IMR-90 (cell line): ENCODE data around the gene SPTLC2. TPM values are rescaled to one million over a fixed set of nuclear protein-coding genes. Genes with fewer than 3 reads are reported as not detected.

Source experiments
- ATAC-seq: fragments of 200-7000 bp; cut with Tn5 transposase; 2 replicates; pipeline ENCODE4 v1.9.1; 2020; ENCODE audit warnings: low read depth, mild to moderate bottlenecking, moderate library complexity
- BruUV-seq: library from RNA; stranded (reverse); fragments of 400-500 nt; replicated peaks from 2 replicates; lab custom pipeline; 2021; lab: Mats Ljungman, UMichigan
- CTCF ChIA-PET: fragments of 300-600 bp; formaldehyde crosslinking; extraction: SDS; loops from one replicate; lab custom pipeline; 2021; ENCODE audit warnings: antibody characterized with exemption; lab: Yijun Ruan, JAX
- POLR2A ChIA-PET: fragments of 300-600 bp; sonication (Branson Sonifier 250); formaldehyde crosslinking; loops from one replicate; lab custom pipeline; 2022; ENCODE audit warnings: antibody characterized with exemption; ENCODE audit not compliant: unreplicated experiment; lab: Charles Lee
- DNase-seq: peaks from one replicate; pipeline ENCODE4 v3.0.0; 2013
- H2AFZ ChIP-seq: replicated peaks from 2 replicates; pipeline ENCODE3; 2013; ENCODE audit warnings: low read length, mild to moderate bottlenecking; ENCODE audit not compliant: poor library complexity
- H2AK5ac ChIP-seq: 2 replicates; pipeline ENCODE4 v1.6.1; 2013; ENCODE audit warnings: low read depth, low read length, inconsistent platforms
- H2AK9ac ChIP-seq: replicated peaks from 2 replicates; pipeline ENCODE3; 2013; ENCODE audit warnings: mild to moderate bottlenecking, low read depth, low read length, moderate library complexity; ENCODE audit not compliant: poor library complexity
- H2BK120ac ChIP-seq: 2 replicates; pipeline ENCODE4 v1.6.1; 2013; ENCODE audit warnings: low read depth, low read length, inconsistent platforms
- H2BK15ac ChIP-seq: 3 replicates; pipeline ENCODE4 v1.6.1; 2013; ENCODE audit warnings: low read depth, low read length, inconsistent platforms
- H2BK20ac ChIP-seq: 2 replicates; pipeline ENCODE4 v1.6.1; 2013; ENCODE audit warnings: low read depth, mild to moderate bottlenecking, inconsistent platforms, low read length, moderate library complexity
- H2BK5ac ChIP-seq: 2 replicates; pipeline ENCODE4 v1.6.1; 2013; ENCODE audit warnings: mild to moderate bottlenecking, low read depth, low read length, inconsistent platforms; ENCODE audit not compliant: poor library complexity, severe bottlenecking
- H3K14ac ChIP-seq: replicated peaks from 2 replicates; pipeline ENCODE4 v1.6.1; 2013; ENCODE audit warnings: low read depth, low read length, inconsistent platforms
- H3K18ac ChIP-seq: 2 replicates; pipeline ENCODE4 v1.6.1; 2013; ENCODE audit warnings: low read depth, low read length, control low read depth
- H3K23ac ChIP-seq: 2 replicates; pipeline ENCODE4 v1.6.1; 2013; ENCODE audit warnings: low read depth, low read length, inconsistent platforms
- H3K27ac ChIP-seq: 2 replicates; pipeline ENCODE4 v1.5.1; 2013; ENCODE audit warnings: mild to moderate bottlenecking, control low read depth, low read length; ENCODE audit not compliant: insufficient read depth
- H3K27me3 ChIP-seq: 2 replicates; pipeline ENCODE4 v1.6.1; 2013; ENCODE audit warnings: low read length; ENCODE audit not compliant: control insufficient read depth, insufficient read depth
- H3K36me3 ChIP-seq: 2 replicates; pipeline ENCODE4 v1.6.1; 2013; ENCODE audit warnings: low read length, mixed read lengths; ENCODE audit not compliant: control insufficient read depth, insufficient read depth
- H3K4ac ChIP-seq: 2 replicates; pipeline ENCODE4 v1.6.1; 2013; ENCODE audit warnings: low read depth, low read length, inconsistent platforms
- H3K4me1 ChIP-seq: 2 replicates; pipeline ENCODE4 v1.6.1; 2013; ENCODE audit warnings: low read length, mixed read lengths; ENCODE audit not compliant: control insufficient read depth, insufficient read depth
- H3K4me2 ChIP-seq: 2 replicates; pipeline ENCODE4 v1.6.1; 2013; ENCODE audit warnings: low read depth, mild to moderate bottlenecking, control low read depth, low read length, moderate library complexity
- H3K4me3 ChIP-seq: 2 replicates; pipeline ENCODE4 v1.5.1; 2013; ENCODE audit warnings: low read depth, mild to moderate bottlenecking, control low read depth, low read length, moderate library complexity; ENCODE audit not compliant: insufficient read depth
- H3K56ac ChIP-seq: 2 replicates; pipeline ENCODE4 v1.6.1; 2013; ENCODE audit warnings: low read length, inconsistent platforms; ENCODE audit not compliant: insufficient read depth; ENCODE audit errors: extremely low read depth
- H3K79me1 ChIP-seq, 2 experiments: 2 replicates each; pipeline ENCODE4 v1.6.1; 2013; ENCODE audit warnings: low read length in 2 of 2, inconsistent platforms in 1 of 2, low read depth in 1 of 2
- H3K9ac ChIP-seq: 2 replicates; pipeline ENCODE4 v1.6.1; 2013; ENCODE audit warnings: low read depth, low read length, control low read depth
- H3K9me1 ChIP-seq: 2 replicates; pipeline ENCODE4 v1.6.1; 2013; ENCODE audit warnings: low read length, inconsistent platforms; ENCODE audit not compliant: insufficient read depth
- H3K9me3 ChIP-seq: 2 replicates; pipeline ENCODE4 v1.6.1; 2013; ENCODE audit warnings: low read length; ENCODE audit not compliant: control insufficient read depth, insufficient read depth
- H4K20me1 ChIP-seq: 2 replicates; pipeline ENCODE4 v1.6.1; 2013; ENCODE audit warnings: low read length, inconsistent platforms; ENCODE audit not compliant: insufficient read depth
- H4K5ac ChIP-seq: 2 replicates; pipeline ENCODE4 v1.6.1; 2013; ENCODE audit warnings: mild to moderate bottlenecking, low read depth, low read length, control low read depth
- H4K8ac ChIP-seq, 2 experiments: 2 replicates each; pipeline ENCODE4 v1.6.1; 2013; ENCODE audit warnings: low read depth in 2 of 2, low read length in 2 of 2, control low read depth in 1 of 2, inconsistent platforms in 1 of 2
- H4K91ac ChIP-seq: 2 replicates; pipeline ENCODE4 v1.6.1; 2013; ENCODE audit warnings: low read depth, low read length, inconsistent platforms; ENCODE audit not compliant: insufficient read depth
- ELK1 ChIP-seq: fragments of 150-350 bp; IDR thresholded peaks from 2 replicates; pipeline ENCODE4 v1.6.1; 2016; ENCODE audit warnings: low read depth, mild to moderate bottlenecking, low read length, moderate library complexity, borderline replicate concordance
- WGBS, 2 experiments: methylation state at CpG; one replicate each; pipeline versions ENCODE4 v1.1.5 to v1.1.7; 2013; ENCODE audit warnings: missing lambda C conversion rate in 2 of 2; ENCODE audit not compliant: insufficient read length in 1 of 2; ENCODE audit errors: extremely low coverage in 2 of 2; 5-methylcytosine and 5-hydroxymethylcytosine counted together
- dilution Hi-C: fragments of 300-500 bp; cut with HindIII; formaldehyde crosslinking; loops from one replicate; pipeline ENCODE4 v1.14.3; 2018; ENCODE audit warnings: low sequenced_read_pairs; ENCODE audit not compliant: unreplicated experiment
- in situ Hi-C: fragments of 300-500 bp; cut with MboI; formaldehyde crosslinking; loops from 3 replicates; pipeline ENCODE4 v1.14.3; 2019; ENCODE audit warnings: low sequenced_read_pairs, inconsistent platforms, mixed read lengths
- intact Hi-C: fragments of 100-400 bp; cut with micrococcal nuclease; formaldehyde crosslinking; loops from 2 replicates; pipeline ENCODE4 v1.10.0; 2022
- polyA plus RNA-seq, 3 experiments: library from polyadenylated mRNA; depleted of rRNA; stranded (reverse); fragments of >200 nt; gene quantifications; 2 replicates each; pipeline ENCODE4 v1.2.3, GENCODE V29; 2012; ENCODE audit warnings: low replicate concordance in 1 of 3
- total RNA-seq: library from RNA; depleted of rRNA; stranded (reverse); fragments of >200 nt; gene quantifications from 2 replicates; pipeline ENCODE4 v1.2.3, GENCODE V29; 2012

SPTLC2 gene
- total and polyA plus RNA-seq, 2 of the 4 experiments (the other 2 are of a cell fraction): 22.6 to 68.3 TPM

GRCh38 chr14:77561881-77562280 lies 54.6 kb downstream of the SPTLC2 start:
- intact Hi-C loops: loop anchor here (1.0 to 5.0 kb wide), 2 partner anchors 8 to 55 kb away; partner anchors contain the start of gene SPTLC2

More at GRCh38 chr14:77561881-77562280, 54.6 kb downstream of the SPTLC2 start:
- Histone ChIP-seq H3K4me3 (no peak overlapping the region), H3K23ac (no peak overlapping the region), H3K27me3 (no peaks in the 10 kb centered on the region), H3K9me1 (peaks cover 11% of the 10 kb centered on the region), H2AK9ac (no peak overlapping the region), H2BK20ac (no peak overlapping the region), H2BK15ac (no peak overlapping the region; the same call in 2 of the 3 replicates), H3K4ac (no peak overlapping the region), H2AK5ac (no peak overlapping the region), H4K91ac (no peak overlapping the region), H3K9ac (no peak overlapping the region), H2BK5ac (peak overlapping the region; percentile 91), H4K5ac (no peak overlapping the region; the same call in 1 of the 2 replicates), H3K4me2 (no peak overlapping the region), H3K36me3 (peaks cover 3% of the 10 kb centered on the region; the same call in 1 of the 2 replicates), H3K79me1 (peaks cover 29 to 59% of the 10 kb centered on the region in 2 experiments; a peak in 3 of 4 replicates), H3K56ac (peak overlapping the region; percentile 63; the same call in 1 of the 2 replicates), H4K20me1 (peaks cover 11% of the 10 kb centered on the region), H3K14ac (no peak overlapping the region; the same call in 1 of the 2 replicates), H2BK120ac (no peak overlapping the region), H4K8ac (no peak overlapping the region), H2AFZ (no peak overlapping the region), H3K18ac (peak overlapping the region; percentile 55; the same call in 1 of the 2 replicates), H3K9me3 (no peaks in the 10 kb centered on the region), H3K4me1 (peaks cover 14% of the 10 kb centered on the region), H3K27ac (peak overlapping the region; percentile 41; the same call in 1 of the 2 replicates)
- in situ Hi-C loops: no loop called here
- ChIA-PET POLR2A (no interaction called here), CTCF (no interaction called here)
- ATAC-seq (no peak), DNase-seq (no peak)
- dilution Hi-C loops: no loop called here
- no TSS peak for BruUV-seq
- TF ChIP-seq ELK1: no peak
- no CpG with 5 or more reads among the region's 5 CpGs for WGBS, 2 experiments
